RPMI8226 (cell line): ENCODE data around the gene TOMM22.
"Not testable (repeated sequence)": the region's sequence is repeated elsewhere in the genome, so short reads cannot be mapped to it uniquely, and the experiment has no call there.

Experiments used
- DNase-seq: peaks from one replicate; pipeline ENCODE4 v3.0.0-alpha.2; 2015

The TOMM22 gene

DNA sequence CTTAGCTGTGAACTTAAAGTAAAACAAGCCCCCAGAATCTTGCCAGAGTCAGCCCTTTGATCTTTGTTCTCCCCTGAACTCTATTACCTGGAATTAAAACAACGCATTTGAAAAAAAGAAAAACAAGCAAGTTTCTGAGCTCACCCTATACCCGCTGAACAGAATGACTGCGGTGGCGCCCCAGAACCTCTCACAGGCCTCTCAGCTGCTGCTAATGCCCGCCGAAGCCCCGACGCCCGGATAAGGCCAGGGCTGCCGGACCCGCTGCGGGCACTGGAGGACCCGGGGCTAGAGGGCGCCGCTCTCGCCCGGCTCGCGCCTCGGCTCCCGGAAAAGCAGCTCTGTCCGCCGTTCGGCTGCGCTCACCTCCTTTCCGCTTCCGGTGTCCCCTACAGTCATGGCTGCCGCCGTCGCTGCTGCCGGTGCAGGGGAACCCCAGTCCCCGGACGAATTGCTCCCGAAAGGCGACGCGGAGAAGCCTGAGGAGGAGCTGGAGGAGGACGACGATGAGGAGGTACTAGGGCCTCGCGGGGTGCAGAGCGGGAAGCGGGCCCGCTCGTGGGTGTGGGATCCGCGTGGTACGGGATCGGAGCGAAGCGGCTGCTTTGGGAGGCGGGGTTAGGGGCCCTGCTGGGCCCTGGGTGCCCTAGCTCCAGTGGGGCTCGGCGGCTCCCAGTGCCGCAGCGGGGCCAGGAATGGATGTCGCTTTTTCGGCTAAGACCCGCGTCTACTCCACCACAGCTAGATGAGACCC lies at the start of gene TOMM22:
Gene TOMM22 (plus strand): TSS at position 376 of the 754 bp plus-strand sequence. CDS start 22 bp downstream, at position 398.
- peak; percentile 92 for DNase-seq

- DNase-seq, result no peak
These were observed 49.2 kb upstream of the TOMM22 start for GRCh38 chr22:38632528-38632927.

DNA sequence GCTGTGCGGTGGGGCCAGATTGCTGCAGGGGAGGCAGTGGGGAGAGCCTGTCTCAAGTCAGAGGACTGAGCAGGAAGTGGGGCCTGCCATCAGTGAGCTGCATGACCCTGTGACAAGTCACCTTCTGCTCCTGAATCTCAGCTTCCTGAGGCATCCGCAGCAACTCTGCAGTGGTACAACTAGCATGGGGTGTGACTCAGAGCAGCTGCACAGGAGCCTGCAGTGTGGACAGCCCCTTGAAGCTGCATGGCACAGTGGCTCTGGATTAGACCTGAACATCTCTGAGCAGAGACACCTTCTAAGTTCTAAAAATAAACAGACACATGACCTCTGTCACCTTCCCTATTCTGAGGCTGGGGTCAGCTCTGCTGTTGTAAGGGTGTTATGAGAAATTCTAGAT lies 43.5 kb upstream of the TOMM22 start:
- no peak for DNase-seq

DNA sequence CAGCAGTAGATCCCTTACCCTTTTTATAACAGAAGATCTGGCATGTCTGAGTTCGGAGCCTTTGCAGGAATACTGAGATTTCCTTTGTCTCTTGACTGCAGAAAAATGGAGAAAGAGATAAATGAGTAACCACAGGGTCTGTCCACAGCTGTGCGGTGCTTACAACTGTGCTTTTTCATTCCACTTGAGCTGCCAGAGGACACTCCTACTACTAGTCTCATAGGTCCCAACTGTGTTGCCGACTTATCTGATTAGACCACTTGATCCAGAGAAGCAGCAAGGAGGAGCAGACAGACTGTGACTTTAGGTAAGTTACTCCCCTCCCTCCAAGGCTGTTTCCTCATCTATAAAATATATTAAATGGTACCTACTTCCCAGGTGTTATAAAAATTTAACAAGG lies 43.0 kb upstream of the TOMM22 start:
- no peak for DNase-seq

DNA sequence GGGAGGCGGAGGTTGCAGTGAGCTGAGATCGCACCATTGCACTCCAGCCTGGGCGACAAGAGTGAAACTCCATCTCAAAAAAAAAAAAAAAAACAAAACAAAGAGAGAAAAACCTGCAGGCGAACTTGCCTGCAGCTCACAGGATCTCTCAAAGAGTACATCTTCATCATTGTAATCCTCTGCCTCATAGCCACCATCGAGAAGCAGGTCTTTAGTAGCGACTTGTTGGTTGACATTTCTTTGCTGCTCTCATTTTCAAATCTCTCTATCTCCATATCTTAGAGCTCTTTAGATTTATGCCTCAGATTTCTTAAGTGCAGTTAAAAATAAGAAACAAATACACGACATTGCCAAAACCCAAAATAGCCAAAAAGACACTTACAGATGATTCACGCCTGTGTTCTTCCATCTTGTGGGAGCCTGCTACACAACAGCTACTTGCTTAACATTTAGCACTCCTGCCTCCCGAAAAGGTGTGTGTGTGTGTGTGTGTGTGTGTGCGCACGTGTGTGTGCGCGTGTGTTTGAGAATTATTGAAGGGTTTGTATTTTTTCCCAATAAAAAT lies 40.2 kb upstream of the TOMM22 start:
- DNase-seq, result no peak

GRCh38 chr22:38644245-38644644 lies 37.5 kb upstream of the TOMM22 start:
- not testable (repeated sequence) for DNase-seq

DNA sequence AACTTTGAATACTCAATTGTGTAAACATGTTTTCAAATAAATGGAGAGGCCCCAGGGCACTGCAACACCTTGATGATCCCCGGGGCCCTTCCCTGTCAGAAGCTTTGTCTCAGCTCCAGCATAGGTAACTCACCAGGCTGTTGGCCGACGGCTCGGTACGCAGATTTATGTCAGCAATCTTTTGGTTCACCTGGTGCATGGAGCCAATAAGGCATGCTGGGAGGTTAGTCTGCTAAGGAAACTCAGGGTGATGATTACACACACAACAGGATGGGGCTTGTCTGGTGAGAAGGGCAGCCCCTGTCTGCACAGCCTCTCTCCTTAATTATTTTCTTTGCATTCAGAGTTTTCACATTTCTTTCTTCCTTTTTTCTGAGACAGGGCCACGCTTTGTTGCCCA lies 36.3 kb upstream of the TOMM22 start:
- DNase-seq, result no peak

- DNase-seq, result no peak
These were observed 31.8 kb upstream of the TOMM22 start for GRCh38 chr22:38649841-38650522.

DNA sequence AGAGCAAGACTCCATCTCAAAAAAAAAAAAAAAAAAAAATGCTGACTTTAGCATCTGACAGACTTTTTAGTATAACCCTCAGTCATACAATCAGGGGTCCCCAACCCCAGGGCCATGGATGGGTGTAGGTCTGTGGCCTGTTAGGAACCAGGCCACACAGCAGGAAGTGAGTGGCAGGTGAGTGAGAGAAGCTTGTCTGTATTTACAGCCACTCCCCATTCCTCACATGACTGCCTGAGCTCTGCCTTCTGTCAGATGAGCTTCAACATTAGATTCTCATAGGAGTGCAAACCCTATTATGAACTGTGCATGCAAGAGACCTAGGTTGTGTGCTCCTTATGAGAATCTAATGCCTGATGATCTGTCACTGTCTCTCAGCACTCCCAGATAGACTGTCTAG lies 28.9 kb upstream of the TOMM22 start:
- peak; percentile 19 for DNase-seq

DNA sequence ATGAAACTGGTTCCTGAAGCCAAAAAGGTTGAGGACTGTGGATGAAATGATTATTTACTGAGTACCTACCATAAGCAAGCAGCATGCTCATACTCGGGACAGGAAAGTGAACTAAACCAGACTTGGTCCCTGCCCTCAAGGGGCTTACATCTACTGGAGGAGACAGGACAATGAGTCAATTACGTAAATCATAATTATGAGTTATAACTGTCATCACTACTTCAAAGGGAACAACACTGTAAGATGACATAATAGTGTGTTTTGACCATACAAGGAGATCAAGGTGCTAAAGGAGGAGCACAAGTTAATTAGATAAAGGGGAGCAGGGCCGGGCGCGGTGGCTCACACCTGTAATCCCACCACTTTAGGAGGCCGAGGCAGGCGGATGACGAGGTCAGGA lies 28.0 kb upstream of the TOMM22 start:
- no peak for DNase-seq

GRCh38 chr22:38655519-38656255 lies 26.1 kb upstream of the TOMM22 start:
- DNase-seq, result peak; percentile 25

GRCh38 chr22:38656256-38657044 lies 25.3 kb upstream of the TOMM22 start, which contains the start of the genes CBY1 and FAM227A:
Gene CBY1, plus strand, starts transcription at chr22:38656638. Its CDS starts 11,417 bp downstream, at chr22:38668055.
Gene FAM227A, minus strand, starts transcription at chr22:38656392. Its CDS starts 6,224 bp downstream, at chr22:38650168.
- DNase-seq, result peak; percentile 94

- peak; percentile 75 for DNase-seq
These were observed 24.5 kb upstream of the TOMM22 start for GRCh38 chr22:38657045-38657909.

- no peak for DNase-seq
These were observed 6.9 kb upstream of the TOMM22 start for GRCh38 chr22:38674888-38675287.

GRCh38 chr22:38675833-38676232 lies 5.9 kb upstream of the TOMM22 start:
- no peak for DNase-seq

- DNase-seq, result no peak
These were observed 3.1 kb downstream of the TOMM22 start for GRCh38 chr22:38684895-38685294.

DNA sequence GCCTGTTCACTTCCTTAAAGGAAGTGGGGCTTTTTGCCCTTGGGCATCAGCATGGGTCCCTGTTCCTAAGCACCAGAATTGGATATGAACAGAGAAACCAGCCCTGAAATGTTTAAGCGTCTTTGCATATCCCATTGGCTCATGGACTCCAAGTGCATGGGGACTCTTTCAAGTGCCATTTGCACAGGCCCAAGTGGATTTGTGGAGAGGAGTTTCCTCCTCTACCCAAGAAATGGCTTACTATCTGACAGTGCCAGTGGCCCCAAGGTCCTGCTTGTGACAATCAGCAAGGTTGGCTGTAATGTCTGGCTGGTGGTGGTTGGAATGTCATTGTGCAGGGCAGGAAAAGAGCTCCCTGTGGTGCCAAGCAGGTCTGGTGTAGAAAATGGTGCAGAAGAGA lies 4.0 kb downstream of the TOMM22 start:
- DNase-seq, result no peak

- no peak for DNase-seq
These were observed 7.9 kb downstream of the TOMM22 start for GRCh38 chr22:38689651-38690050.

DNA sequence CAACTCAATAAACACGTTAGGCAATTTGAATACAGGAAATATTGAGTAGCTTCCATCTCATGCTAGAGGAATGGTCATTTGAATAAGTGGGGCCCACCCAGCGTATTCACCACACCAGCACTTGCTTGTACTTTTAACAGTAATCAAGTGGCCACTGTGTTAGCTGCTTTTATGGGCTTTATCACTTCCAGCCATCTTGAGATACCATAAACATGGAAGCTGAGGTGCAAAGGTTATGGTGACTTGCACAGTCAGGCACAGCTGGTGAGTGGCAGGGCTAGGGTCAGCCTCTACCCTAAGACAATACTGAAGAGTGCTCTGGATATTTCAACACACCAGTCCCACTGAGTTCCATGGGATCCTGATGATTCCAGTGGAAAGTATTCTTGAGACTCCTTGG lies 12.3 kb downstream of the TOMM22 start:
- DNase-seq, result no peak

- no peak for DNase-seq
These were observed 13.2 kb downstream of the TOMM22 start for GRCh38 chr22:38694940-38695339.
